ENCODE measurements around the gene FGR.
"Not testable (repeated sequence)": the region's sequence is repeated elsewhere in the genome, so short reads cannot be mapped to it uniquely, and the experiment has no call there.

Gene FGR

GRCh38 chr1:27634985-27635367 is at the start of gene FGR:
Gene FGR (minus strand): TSS chr1:27635185. CDS start chr1:27623916, 11,269 bp downstream.
- no peak within 1 kb of the TSS for H3K27ac Mint-ChIP-seq
- H3K36me3 Mint-ChIP-seq (ENCODE audit: low read depth): peaks cover 2% of the 10 kb centered on the region
- H3K4me3 Mint-ChIP-seq: peak within 1 kb of the TSS; percentile 53
- H3K27me3 Mint-ChIP-seq: peaks cover 3% of the 10 kb centered on the region
- ATAC-seq: no peak
- H3K9me3 Mint-ChIP-seq: no peaks in the 10 kb centered on the region
- H3K4me1 Mint-ChIP-seq: peaks cover 76% of the 10 kb centered on the region
- DNase-seq: no peak

- peaks cover 8% of the 10 kb centered on the region for H3K36me3 Mint-ChIP-seq (ENCODE audit: low read depth)
- peaks cover under 1% of the 10 kb centered on the region for H3K4me1 Mint-ChIP-seq
- no peak for DNase-seq
- ATAC-seq: no peak
- no peak overlapping the region for H3K27ac Mint-ChIP-seq
- peaks cover 19% of the 10 kb centered on the region for H3K9me3 Mint-ChIP-seq
- H3K4me3 Mint-ChIP-seq: no peak overlapping the region
- peaks cover 2% of the 10 kb centered on the region for H3K27me3 Mint-ChIP-seq
Measured at GRCh38 chr1:27684176-27684575, 49.2 kb upstream of the FGR start.

DNA sequence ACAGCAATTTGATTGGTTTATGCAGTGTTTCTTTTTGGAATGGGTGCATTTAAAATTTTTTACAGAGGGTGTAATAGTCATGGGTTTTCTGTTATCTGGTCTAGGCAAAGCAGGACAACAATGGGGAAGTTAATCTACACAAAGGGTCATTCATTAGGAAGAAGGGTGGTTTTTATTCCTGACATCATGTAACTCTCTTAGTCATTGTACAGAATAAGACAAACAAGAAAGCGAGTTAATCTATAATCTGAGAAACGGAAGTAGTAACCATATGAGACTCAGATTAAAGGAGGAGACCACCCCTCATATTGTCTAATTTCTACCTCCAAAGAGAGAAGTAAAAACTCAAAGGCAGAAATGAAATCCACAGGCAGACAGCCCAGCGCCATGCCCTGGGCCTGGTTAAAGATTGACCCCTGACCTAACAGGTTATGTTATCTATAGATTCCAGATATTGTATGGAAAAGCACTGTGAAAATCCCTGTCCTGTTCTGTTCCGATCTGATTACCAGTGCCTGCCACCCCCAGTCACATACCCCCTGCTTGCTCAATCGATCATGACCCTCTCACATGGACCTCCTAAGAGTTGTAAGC is 47.5 kb upstream of the FGR start:
- Mint-ChIP-seq H3K4me3 (no peak overlapping the region), H3K9me3 (peaks cover 23% of the 10 kb centered on the region), H3K27ac (no peak overlapping the region), H3K4me1 (no peaks in the 10 kb centered on the region), H3K27me3 (peaks cover 2% of the 10 kb centered on the region), H3K36me3 (ENCODE audit: low read depth) (peaks cover 9% of the 10 kb centered on the region)
- DNase-seq (no peak), ATAC-seq (no peak)

DNA sequence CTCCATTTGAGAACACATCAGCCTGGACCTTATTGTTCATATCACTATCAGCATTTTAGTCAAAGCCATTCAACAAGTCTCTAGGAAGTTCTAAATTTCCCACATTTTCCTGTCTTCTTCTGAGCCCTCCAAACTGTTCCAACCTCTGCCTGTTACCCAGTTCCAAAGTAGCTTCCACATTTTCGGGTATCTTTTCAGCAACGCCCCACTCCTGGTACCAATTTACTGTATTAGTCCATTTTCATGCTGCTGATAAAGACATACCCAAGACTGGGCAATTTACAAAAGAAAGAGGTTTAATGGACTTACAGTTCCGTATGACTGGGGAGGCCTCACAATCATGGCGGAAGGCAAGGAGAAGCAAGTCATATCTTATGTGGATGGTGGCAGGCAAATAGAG is 46.6 kb upstream of the FGR start:
- ATAC-seq; H3K4me3 Mint-ChIP-seq; H3K4me1 Mint-ChIP-seq; H3K27ac Mint-ChIP-seq; H3K36me3 Mint-ChIP-seq (ENCODE audit: low read depth); DNase-seq; H3K27me3 Mint-ChIP-seq: not testable (repeated sequence)
- H3K9me3 Mint-ChIP-seq: peaks cover 23% of the 10 kb centered on the region

GRCh38 chr1:27680225-27680791 is 45.3 kb upstream of the FGR start:
- not testable (repeated sequence) for ATAC-seq; H3K36me3 Mint-ChIP-seq (ENCODE audit: low read depth); H3K4me3 Mint-ChIP-seq

DNA sequence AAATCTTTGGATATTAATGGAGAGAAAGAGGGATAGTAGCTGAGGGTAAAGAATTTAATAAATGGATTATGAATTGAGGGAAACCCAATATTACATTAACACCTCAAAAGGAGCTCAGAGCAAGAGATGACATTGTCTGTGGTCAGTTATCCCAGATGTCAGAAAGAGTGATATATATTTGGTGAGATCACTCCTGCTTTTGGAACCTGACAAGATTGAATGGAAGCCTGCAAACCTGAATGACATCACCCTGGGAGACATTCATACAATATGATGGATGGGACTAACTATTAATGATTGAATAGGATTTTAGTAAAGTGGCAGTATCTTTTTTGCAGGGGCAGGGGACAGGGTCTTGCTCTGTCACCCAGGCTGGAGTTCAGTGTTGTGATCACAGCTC is 43.8 kb upstream of the FGR start:
- DNase-seq: no peak
- ATAC-seq: no peak
- Mint-ChIP-seq H3K9me3 (peaks cover 23% of the 10 kb centered on the region), H3K36me3 (ENCODE audit: low read depth) (peaks cover 9% of the 10 kb centered on the region), H3K27ac (no peak overlapping the region), H3K4me3 (no peak overlapping the region), H3K4me1 (no peaks in the 10 kb centered on the region), H3K27me3 (no peaks in the 10 kb centered on the region)

More at GRCh38 chr1:27680225-27680791, 45.3 kb upstream of the FGR start:
- H3K27me3 Mint-ChIP-seq, H3K4me1 Mint-ChIP-seq, H3K27ac Mint-ChIP-seq, DNase-seq: not testable (repeated sequence)
- peaks cover 23% of the 10 kb centered on the region for H3K9me3 Mint-ChIP-seq

GRCh38 chr1:27676410-27676809 is 41.4 kb upstream of the FGR start:
- Mint-ChIP-seq H3K27me3 (no peaks in the 10 kb centered on the region), H3K9me3 (peaks cover 15% of the 10 kb centered on the region), H3K4me1 (peaks cover 13% of the 10 kb centered on the region), H3K36me3 (ENCODE audit: low read depth) (peaks cover 5% of the 10 kb centered on the region), H3K27ac (no peak overlapping the region), H3K4me3 (no peak overlapping the region)
- DNase-seq (no peak), ATAC-seq (no peak)

GRCh38 chr1:27672750-27673112 is 37.7 kb upstream of the FGR start:
- Mint-ChIP-seq H3K4me1 (peaks cover 42% of the 10 kb centered on the region), H3K4me3 (peak overlapping the region; percentile 79), H3K9me3 (no peaks in the 10 kb centered on the region), H3K36me3 (ENCODE audit: low read depth) (no peaks in the 10 kb centered on the region), H3K27me3 (no peaks in the 10 kb centered on the region), H3K27ac (peak overlapping the region; percentile 79)
- ATAC-seq: no peak
- DNase-seq: no peak

GRCh38 chr1:27671964-27672749 is 37.2 kb upstream of the FGR start, which contains the start of gene IFI6:
Gene IFI6 (minus strand): TSS chr1:27672192. CDS start chr1:27669314, 2,878 bp downstream.
- H3K27me3 Mint-ChIP-seq: no peaks in the 10 kb centered on the region

DNA sequence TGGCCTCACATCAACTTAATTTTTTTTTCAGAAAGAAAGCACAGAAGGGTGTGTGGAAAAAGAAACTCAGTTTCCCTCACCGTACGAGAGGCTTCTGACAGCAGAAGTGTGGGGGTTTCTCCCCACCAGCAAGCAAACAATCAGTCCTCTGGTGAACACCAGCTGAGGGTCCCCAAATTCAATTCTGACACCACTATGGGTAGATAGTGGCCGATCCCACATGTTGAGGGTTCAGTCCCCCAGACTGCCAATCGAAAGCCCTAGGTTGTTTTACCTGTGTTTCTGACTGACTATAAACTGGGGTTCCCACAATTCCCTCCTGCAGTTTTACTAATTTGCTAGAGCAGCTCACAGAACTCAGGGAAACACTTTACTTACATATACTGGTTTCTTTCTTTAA is 34.9 kb upstream of the FGR start:
- Mint-ChIP-seq H3K9me3 (no peaks in the 10 kb centered on the region), H3K36me3 (ENCODE audit: low read depth) (peaks cover 5% of the 10 kb centered on the region), H3K4me3 (peak overlapping the region; percentile 80), H3K4me1 (peaks cover 46% of the 10 kb centered on the region), H3K27ac (no peak overlapping the region), H3K27me3 (no peaks in the 10 kb centered on the region)
- ATAC-seq (no peak), DNase-seq (no peak)

More at GRCh38 chr1:27671964-27672749, 37.2 kb upstream of the FGR start, which contains the start of gene IFI6:
- Mint-ChIP-seq H3K27ac (peak within 1 kb of the TSS; percentile 79), H3K36me3 (ENCODE audit: low read depth) (peaks cover 3% of the 10 kb centered on the region), H3K9me3 (no peaks in the 10 kb centered on the region), H3K4me3 (peak within 1 kb of the TSS; percentile 79), H3K4me1 (peaks cover 44% of the 10 kb centered on the region)
- DNase-seq (peak; percentile 68), ATAC-seq (peak; percentile 92)

GRCh38 chr1:27668808-27669723 is 34.1 kb upstream of the FGR start:
- Mint-ChIP-seq H3K9me3 (no peaks in the 10 kb centered on the region), H3K4me3 (peak overlapping the region; percentile 80), H3K27ac (peak overlapping the region; percentile 68), H3K27me3 (no peaks in the 10 kb centered on the region), H3K4me1 (peaks cover 46% of the 10 kb centered on the region), H3K36me3 (ENCODE audit: low read depth) (peaks cover 5% of the 10 kb centered on the region)
- DNase-seq (peak; percentile 94), ATAC-seq (peak; percentile 48)

DNA sequence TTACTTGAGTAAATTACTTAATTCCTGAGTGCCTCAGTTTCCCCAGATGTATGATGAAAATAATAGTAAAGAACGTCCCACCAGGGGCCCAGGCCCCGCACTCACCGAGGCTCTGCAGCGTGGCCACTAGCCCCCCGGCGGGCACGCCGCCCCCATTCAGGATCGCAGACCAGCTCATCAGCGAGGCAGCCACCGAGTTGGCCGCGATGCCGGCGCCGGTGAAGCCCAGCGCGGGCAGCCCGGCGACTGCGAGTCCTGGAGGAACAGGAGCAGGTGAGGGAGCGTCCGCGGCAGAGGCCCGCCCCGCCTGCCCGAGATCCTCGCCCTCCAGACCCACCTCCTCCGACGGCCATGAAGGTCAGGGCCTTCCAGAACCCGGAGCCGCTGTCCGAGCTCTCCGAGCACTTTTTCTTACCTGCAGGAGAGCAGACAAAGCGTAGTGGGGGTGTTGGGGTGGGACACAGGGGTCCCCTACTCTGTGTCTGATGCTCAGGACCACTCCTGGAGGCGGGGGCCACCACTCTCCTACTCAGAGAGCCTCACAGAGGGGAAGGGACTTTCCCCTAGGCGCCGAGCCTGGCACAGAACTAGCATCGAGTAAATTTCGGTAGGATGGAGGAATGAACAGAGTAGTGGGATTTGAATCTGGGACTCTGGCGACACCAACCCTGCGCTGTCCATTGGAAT is 33.3 kb upstream of the FGR start:
- no peak overlapping the region for H3K27ac Mint-ChIP-seq
- H3K36me3 Mint-ChIP-seq (ENCODE audit: low read depth): peaks cover 5% of the 10 kb centered on the region
- H3K4me3 Mint-ChIP-seq: no peak overlapping the region
- H3K27me3 Mint-ChIP-seq: no peaks in the 10 kb centered on the region
- ATAC-seq (no peak), DNase-seq (no peak)
- no peaks in the 10 kb centered on the region for H3K9me3 Mint-ChIP-seq
- peaks cover 48% of the 10 kb centered on the region for H3K4me1 Mint-ChIP-seq

GRCh38 chr1:27666791-27667254 is 31.8 kb upstream of the FGR start:
- H3K27ac Mint-ChIP-seq: no peak overlapping the region
- no peak for ATAC-seq

DNA sequence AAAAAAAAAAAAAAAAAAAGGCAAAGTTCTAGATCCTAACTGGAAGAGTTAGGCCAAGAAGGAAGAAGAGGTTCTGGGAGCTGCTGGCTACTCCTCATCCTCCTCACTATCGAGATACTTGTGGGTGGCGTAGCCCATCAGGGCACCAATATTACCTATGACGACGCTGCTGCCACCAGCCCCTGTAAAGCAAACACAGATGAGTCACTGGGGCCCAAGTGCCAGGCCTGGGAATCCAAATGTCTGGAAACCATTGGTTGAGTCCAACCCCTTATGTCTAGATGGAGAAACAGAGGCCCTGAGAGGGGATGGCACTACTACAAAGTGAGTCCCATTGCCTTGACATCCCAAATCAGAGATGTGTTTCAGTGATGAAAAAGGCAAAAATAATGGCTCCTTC is 31.3 kb upstream of the FGR start:
- DNase-seq: no peak
- Mint-ChIP-seq H3K4me3 (no peak overlapping the region), H3K36me3 (ENCODE audit: low read depth) (peaks cover 5% of the 10 kb centered on the region), H3K27ac (no peak overlapping the region), H3K9me3 (no peaks in the 10 kb centered on the region), H3K4me1 (peaks cover 50% of the 10 kb centered on the region), H3K27me3 (no peaks in the 10 kb centered on the region)
- no peak for ATAC-seq

More at GRCh38 chr1:27666791-27667254, 31.8 kb upstream of the FGR start:
- Mint-ChIP-seq H3K36me3 (ENCODE audit: low read depth) (peaks cover 5% of the 10 kb centered on the region), H3K27me3 (no peaks in the 10 kb centered on the region), H3K4me3 (no peak overlapping the region), H3K4me1 (peaks cover 50% of the 10 kb centered on the region), H3K9me3 (no peaks in the 10 kb centered on the region)
- DNase-seq: no peak
